GM12878 (cell line): ENCODE measurements around the gene LIMA1. TPM values are rescaled to one million over a fixed set of nuclear protein-coding genes. Genes with fewer than 3 reads are reported as not detected.

Source experiments
- ATAC-seq: fragments of 200-7000 bp; cut with Tn5 transposase; 3 replicates; pipeline ENCODE4 v1.9.1; 2020; ENCODE audit warnings: mild to moderate bottlenecking, moderate library complexity
- BruUV-seq: library from RNA; stranded (reverse); fragments of 400-500 nt; replicated peaks from 2 replicates; lab custom pipeline; 2021; lab: Mats Ljungman, UMichigan
- CTCF ChIA-PET: fragments of 300-600 bp; sonication (Branson Sonifier 250); formaldehyde crosslinking; extraction: SDS; loops from one replicate; lab custom pipeline; 2021; ENCODE audit warnings: inconsistent platforms; lab: Yijun Ruan, JAX
- POLR2A ChIA-PET: fragments of 350-600 bp; formaldehyde crosslinking; extraction: SDS; loops from one replicate; lab custom pipeline; 2021; ENCODE audit warnings: inconsistent platforms; lab: Charles Lee
- RAD21 ChIA-PET: fragments of 300-600 bp; sonication (Branson Sonifier 250); formaldehyde crosslinking; loops from one replicate; lab custom pipeline; 2023; ENCODE audit warnings: antibody characterized with exemption; ENCODE audit not compliant: unreplicated experiment; lab: Charles Lee
- SMC1A ChIA-PET: fragments of 300-600 bp; sonication (Branson Sonifier 250); formaldehyde crosslinking; loops from one replicate; lab custom pipeline; 2023; ENCODE audit not compliant: unreplicated experiment, uncharacterized antibody; lab: Charles Lee
- DNase-seq: peaks from one replicate; pipeline ENCODE4 v3.0.0-alpha.2; 2011; ENCODE audit warnings: low read depth, low spot score
- FAIRE-seq: peaks from 3 replicates; lab custom pipeline; 2011; peaks lifted over from hg19 to GRCh38; lab: Jason Lieb, UNC
- H2AFZ ChIP-seq: 2 replicates; pipeline ENCODE4 v1.6.0; 2011; ENCODE audit warnings: low read depth, low read length, control low read depth; ENCODE audit not compliant: control insufficient read depth
- H3K27ac ChIP-seq: 2 replicates; pipeline ENCODE4 v1.5.1; 2011; ENCODE audit warnings: control low read depth; ENCODE audit not compliant: control insufficient read depth, insufficient read depth
- H3K27me3 ChIP-seq, 2 experiments: replicated peaks in 1 of 2; 2 replicates each; pipeline versions ENCODE4 v1.6.0 to v1.6.1; 2011; ENCODE audit warnings: low read length in 1 of 2; ENCODE audit not compliant: control insufficient read depth in 2 of 2, insufficient read depth in 2 of 2
- H3K36me3 ChIP-seq, 2 experiments: 2 replicates each; pipeline ENCODE4 v1.5.1; 2011; ENCODE audit warnings: low read length in 1 of 2; ENCODE audit not compliant: control insufficient read depth in 2 of 2, insufficient read depth in 2 of 2
- H3K4me1 ChIP-seq: 2 replicates; pipeline ENCODE4 v1.6.1; 2011; ENCODE audit warnings: mild to moderate bottlenecking, low read length, moderate library complexity, mixed read lengths; ENCODE audit not compliant: control insufficient read depth, insufficient read depth
- H3K4me2 ChIP-seq: 2 replicates; pipeline ENCODE4 v1.6.0; 2011; ENCODE audit warnings: control low read depth; ENCODE audit not compliant: control insufficient read depth, insufficient read depth
- H3K4me3 ChIP-seq: fragments of 200-600 bp; sonication (generic); 2 replicates; pipeline ENCODE4 v1.5.1; 2016
- H3K79me2 ChIP-seq: 2 replicates; pipeline ENCODE4 v1.6.0; 2011; ENCODE audit warnings: low read length; ENCODE audit not compliant: control insufficient read depth, insufficient read depth
- H3K9ac ChIP-seq: 2 replicates; pipeline ENCODE4 v1.8.0; 2011; ENCODE audit warnings: low read length, control low read depth, mixed read lengths; ENCODE audit not compliant: control insufficient read depth, insufficient read depth
- H3K9me3 ChIP-seq: replicated peaks from 3 replicates; pipeline ENCODE4 v1.5.1; 2011; ENCODE audit warnings: mild to moderate bottlenecking, low read length; ENCODE audit not compliant: control insufficient read depth, insufficient read depth
- H4K20me1 ChIP-seq: 2 replicates; pipeline ENCODE4 v1.6.0; 2011; ENCODE audit not compliant: control insufficient read depth, insufficient read depth
- FOXM1 ChIP-seq: IDR thresholded peaks from 2 replicates; pipeline ENCODE4 v1.6.1; 2012; ENCODE audit warnings: low read depth, mild to moderate bottlenecking, inconsistent platforms, low read length, moderate library complexity
- WGBS: methylation state at CpG from one replicate; pipeline ENCODE4 v1.1.6; 2016; ENCODE audit warnings: low lambda C conversion rate; ENCODE audit not compliant: insufficient replicate concordance, insufficient coverage; ENCODE audit errors: missing lambda C conversion rate; 5-methylcytosine and 5-hydroxymethylcytosine counted together
- in situ Hi-C: fragments of 300-500 bp; cut with MboI; formaldehyde crosslinking; loops from 9 replicates; pipeline ENCODE4 v1.14.3; 2018; ENCODE audit warnings: mixed read lengths
- intact Hi-C: fragments of 100-400 bp; cut with micrococcal nuclease; formaldehyde crosslinking; loops from one replicate; pipeline ENCODE4 v1.14.2; 2022; ENCODE audit not compliant: unreplicated experiment
- polyA plus RNA-seq, 11 experiments: library from polyadenylated mRNA; depleted of rRNA in 4 of 11; unstranded in 6 of 11; stranded (reverse) in 5 of 11; fragments of >200 nt; fragmentation: Nextera tagmentation in 4 of 11; fragmentation: Illumina TruSeq in 1 of 11; extraction: Ambion mirVana in 4 of 11; extraction: Trizol in 1 of 11; gene quantifications; 1 replicate in 1 of 11; 2 replicates in 10 of 11; pipeline versions ENCODE4 v1.2.1 to v1.2.3, GENCODE V29; 2011 to 2016; ENCODE audit warnings: inconsistent platforms in 2 of 11, missing spikeins in 2 of 11, low read depth in 1 of 11
- total RNA-seq, 4 experiments: library from RNA; depleted of rRNA in 3 of 4; stranded (reverse); fragments of >200 nt in 3 of 4; fragmentation: Illumina TruSeq in 1 of 4; extraction: Trizol in 1 of 4; gene quantifications; 2 replicates each; pipeline versions ENCODE4 v1.2.1 to v1.2.3, GENCODE V29; 2013 to 2021
- TF ChIP-seq, protein P1 (sequence below): fragments of 450-650 bp; IDR thresholded peaks from 2 replicates; pipeline ENCODE4 v1.6.1; 2017; ENCODE audit warnings: mild to moderate bottlenecking, moderate library complexity

LIMA1 gene
- total and polyA plus RNA-seq, 10 of the 15 experiments (the other 5 are each of a cell fraction or from before 2014, with no cell fraction given) = 53.2 to 109 (median 60.8) TPM

GRCh38 chr12:50309950-50310349 is 26.6 kb upstream of the LIMA1 start (continued):
- TF ChIP-seq FOXM1 = no peak
- TF ChIP-seq, all 136 proteins: peak for 0

GRCh38 chr12:50302686-50303085 is 19.4 kb upstream of the LIMA1 start:
- ChIA-PET POLR2A (no interaction called here), SMC1A (interaction anchor here (1.0 kb wide), 1 partner anchor 15 kb away, joined by 3 read pairs; no protein-coding TSS in a partner anchor), RAD21 (no interaction called here), CTCF (interaction anchor here (1.1 to 1.6 kb wide), 3 partner anchors 12 to 233 kb away, joined by 3 to 6 read pairs (median 3); no protein-coding TSS in a partner anchor)
- Histone ChIP-seq H3K9me3 (no peaks in the 10 kb centered on the region), H3K27me3 (no peaks in the 10 kb centered on the region), H3K4me1 (no peaks in the 10 kb centered on the region), H3K9ac (no peak overlapping the region), H3K4me3 (no peak overlapping the region), H3K36me3 (no peaks in the 10 kb centered on the region), H3K79me2 (no peaks in the 10 kb centered on the region), H3K27ac (no peak overlapping the region), H4K20me1 (no peaks in the 10 kb centered on the region), H3K4me2 (no peak overlapping the region), H2AFZ (no peak overlapping the region)
- TF ChIP-seq, protein P1, sequence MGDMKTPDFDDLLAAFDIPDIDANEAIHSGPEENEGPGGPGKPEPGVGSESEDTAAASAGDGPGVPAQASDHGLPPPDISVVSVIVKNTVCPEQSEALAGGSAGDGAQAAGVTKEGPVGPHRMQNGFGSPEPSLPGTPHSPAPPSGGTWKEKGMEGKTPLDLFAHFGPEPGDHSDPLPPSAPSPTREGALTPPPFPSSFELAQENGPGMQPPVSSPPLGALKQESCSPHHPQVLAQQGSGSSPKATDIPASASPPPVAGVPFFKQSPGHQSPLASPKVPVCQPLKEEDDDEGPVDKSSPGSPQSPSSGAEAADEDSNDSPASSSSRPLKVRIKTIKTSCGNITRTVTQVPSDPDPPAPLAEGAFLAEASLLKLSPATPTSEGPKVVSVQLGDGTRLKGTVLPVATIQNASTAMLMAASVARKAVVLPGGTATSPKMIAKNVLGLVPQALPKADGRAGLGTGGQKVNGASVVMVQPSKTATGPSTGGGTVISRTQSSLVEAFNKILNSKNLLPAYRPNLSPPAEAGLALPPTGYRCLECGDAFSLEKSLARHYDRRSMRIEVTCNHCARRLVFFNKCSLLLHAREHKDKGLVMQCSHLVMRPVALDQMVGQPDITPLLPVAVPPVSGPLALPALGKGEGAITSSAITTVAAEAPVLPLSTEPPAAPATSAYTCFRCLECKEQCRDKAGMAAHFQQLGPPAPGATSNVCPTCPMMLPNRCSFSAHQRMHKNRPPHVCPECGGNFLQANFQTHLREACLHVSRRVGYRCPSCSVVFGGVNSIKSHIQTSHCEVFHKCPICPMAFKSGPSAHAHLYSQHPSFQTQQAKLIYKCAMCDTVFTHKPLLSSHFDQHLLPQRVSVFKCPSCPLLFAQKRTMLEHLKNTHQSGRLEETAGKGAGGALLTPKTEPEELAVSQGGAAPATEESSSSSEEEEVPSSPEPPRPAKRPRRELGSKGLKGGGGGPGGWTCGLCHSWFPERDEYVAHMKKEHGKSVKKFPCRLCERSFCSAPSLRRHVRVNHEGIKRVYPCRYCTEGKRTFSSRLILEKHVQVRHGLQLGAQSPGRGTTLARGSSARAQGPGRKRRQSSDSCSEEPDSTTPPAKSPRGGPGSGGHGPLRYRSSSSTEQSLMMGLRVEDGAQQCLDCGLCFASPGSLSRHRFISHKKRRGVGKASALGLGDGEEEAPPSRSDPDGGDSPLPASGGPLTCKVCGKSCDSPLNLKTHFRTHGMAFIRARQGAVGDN = no peak
- 64% methylated on average over 2 of the region's 3 CpGs for WGBS
- in situ Hi-C loops = no loop called here
- FAIRE-seq (no peak), ATAC-seq (no peak), DNase-seq (no peak)
- intact Hi-C loops = no loop called here
- no TSS peak for BruUV-seq
